Measurements from ENCODE around the gene C8B.

The C8B gene

DNA sequence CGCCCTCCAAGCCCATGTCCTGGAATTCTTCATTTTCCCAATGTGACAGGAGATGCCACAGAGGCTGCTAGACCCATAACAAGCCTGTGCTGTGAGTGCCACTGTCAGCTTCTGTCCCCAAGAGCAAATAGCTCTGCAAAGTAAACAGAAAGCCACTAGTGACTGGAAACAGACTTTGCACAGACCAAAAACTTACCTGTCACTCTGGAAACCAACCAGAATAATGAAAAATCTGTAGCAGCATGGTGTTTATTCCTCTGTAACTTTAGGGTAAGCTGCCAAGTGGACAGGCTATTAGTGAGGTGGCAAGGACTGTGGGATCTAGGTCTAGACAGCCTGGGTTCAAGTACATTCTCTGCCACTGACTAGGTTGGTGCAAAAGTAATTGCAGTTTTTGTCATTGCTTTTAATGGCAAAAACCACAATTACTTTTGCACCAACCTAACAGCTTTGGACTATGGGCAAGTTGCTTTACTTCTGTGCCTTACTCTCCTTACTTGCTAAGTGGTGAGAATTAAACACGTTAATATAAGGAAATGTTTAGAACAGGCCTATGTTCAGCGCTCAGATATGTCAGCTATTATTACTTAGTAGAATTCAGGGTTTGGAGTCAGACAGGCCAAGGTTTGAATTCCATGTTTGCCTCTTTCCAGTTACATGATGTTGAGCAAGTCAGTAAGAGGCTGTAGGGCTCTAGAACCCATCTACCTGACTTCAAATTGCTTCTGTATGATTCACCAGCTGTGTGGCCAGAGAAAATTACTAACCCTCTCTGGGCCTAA lies at the start of gene C8B:
C8B (minus strand) TSS at position 100 of the 782 bp plus-strand sequence; CDS start at position 33, 67 bp downstream.
- peaks cover 0 to 5% (median 0%) of the 10 kb centered on the region in 5 donors for H3K4me1 ChIP-seq (ENCODE audit: control insufficient read depth in 5 of 5, insufficient read depth in 5 of 5, low read length in 5 of 5)
- no peaks in the 10 kb centered on the region for H3K36me3 ChIP-seq (ENCODE audit: control insufficient read depth in 5 of 5, insufficient read depth in 5 of 5, low read length in 5 of 5)
- no peak within 1 kb of the TSS for H3K27ac ChIP-seq (ENCODE audit: low read depth, low read length)
- no peak within 1 kb of the TSS for H3K9ac ChIP-seq (ENCODE audit: low read length in 5 of 5)
- H3K9me3 ChIP-seq (ENCODE audit: control insufficient read depth in 5 of 5, low read length in 5 of 5), result peaks cover 0 to 2% (median 0%) of the 10 kb centered on the region in 5 donors
- no peaks in the 10 kb centered on the region for H3K27me3 ChIP-seq (ENCODE audit: control insufficient read depth in 5 of 5, insufficient read depth in 4 of 5, low read length in 5 of 5)
- no peak within 1 kb of the TSS for H3K4me3 ChIP-seq (ENCODE audit: low read depth in 1 of 5, low read length in 5 of 5)

DNA sequence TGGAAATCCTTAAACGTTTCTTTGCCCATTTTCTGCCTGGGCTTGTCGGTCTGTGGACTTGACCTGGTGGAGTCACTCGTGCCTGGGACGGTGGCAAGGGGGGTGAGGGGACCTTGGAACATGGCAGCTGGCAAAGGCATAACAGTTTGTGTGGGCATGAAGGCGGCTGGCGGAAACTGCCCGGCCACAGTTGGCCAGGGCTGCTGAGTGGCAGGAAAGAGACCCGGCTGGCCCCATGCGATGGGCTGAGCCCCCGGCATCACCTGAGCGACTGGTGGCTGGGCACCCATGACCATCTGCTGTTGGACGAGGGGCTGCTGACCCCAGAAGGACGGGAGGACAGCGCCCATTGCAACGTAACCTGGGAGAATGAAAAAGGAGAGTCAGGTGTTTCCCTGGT lies 49.3 kb upstream of the C8B start:
- Histone ChIP-seq H3K36me3 (ENCODE audit: control insufficient read depth in 5 of 5, insufficient read depth in 5 of 5, low read length in 5 of 5) (no peaks in the 10 kb centered on the region), H3K9me3 (ENCODE audit: control insufficient read depth in 5 of 5, low read length in 5 of 5) (no peaks in the 10 kb centered on the region), H3K27me3 (ENCODE audit: control insufficient read depth in 5 of 5, insufficient read depth in 4 of 5, low read length in 5 of 5) (no peaks in the 10 kb centered on the region), H3K4me3 (ENCODE audit: low read depth in 1 of 5, low read length in 5 of 5) (no peak overlapping the region), H3K27ac (ENCODE audit: low read depth, low read length) (no peak overlapping the region), H3K9ac (ENCODE audit: low read length in 5 of 5) (no peak overlapping the region), H3K4me1 (ENCODE audit: control insufficient read depth in 5 of 5, insufficient read depth in 5 of 5, low read length in 5 of 5) (no peaks in the 10 kb centered on the region)

DNA sequence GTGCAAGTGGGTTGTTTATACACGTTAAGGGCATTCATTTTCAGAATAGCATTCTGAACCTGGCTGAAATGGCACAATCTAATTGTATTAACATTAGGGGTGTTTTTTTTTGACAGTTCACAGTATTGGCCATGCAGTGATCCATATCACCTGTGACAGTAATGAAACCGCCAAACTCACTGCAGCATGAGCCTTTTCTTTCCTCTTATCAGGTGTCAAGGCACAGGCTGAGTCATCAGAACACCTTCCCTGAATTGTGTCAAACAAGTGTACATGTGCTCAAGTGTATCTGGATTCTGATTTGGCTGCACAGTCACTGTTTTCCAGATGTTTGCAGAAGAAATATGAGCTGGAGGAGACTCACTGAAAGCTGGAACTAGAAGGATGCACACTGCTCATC lies 47.7 kb upstream of the C8B start:
- no peaks in the 10 kb centered on the region for H3K36me3 ChIP-seq (ENCODE audit: control insufficient read depth in 5 of 5, insufficient read depth in 5 of 5, low read length in 5 of 5)
- no peaks in the 10 kb centered on the region for H3K4me1 ChIP-seq (ENCODE audit: control insufficient read depth in 5 of 5, insufficient read depth in 5 of 5, low read length in 5 of 5)
- no peak overlapping the region for H3K4me3 ChIP-seq (ENCODE audit: low read depth in 1 of 5, low read length in 5 of 5)

GRCh38 chr1:57012315-57012714 lies 46.5 kb upstream of the C8B start:
- Histone ChIP-seq H3K27ac (ENCODE audit: low read depth, low read length) (no peak overlapping the region), H3K9me3 (ENCODE audit: control insufficient read depth in 5 of 5, low read length in 5 of 5) (no peaks in the 10 kb centered on the region), H3K27me3 (ENCODE audit: control insufficient read depth in 5 of 5, insufficient read depth in 4 of 5, low read length in 5 of 5) (no peaks in the 10 kb centered on the region), H3K4me3 (ENCODE audit: low read depth in 1 of 5, low read length in 5 of 5) (no peak overlapping the region), H3K4me1 (ENCODE audit: control insufficient read depth in 5 of 5, insufficient read depth in 5 of 5, low read length in 5 of 5) (no peaks in the 10 kb centered on the region), H3K9ac (ENCODE audit: low read length in 5 of 5) (no peak overlapping the region), H3K36me3 (ENCODE audit: control insufficient read depth in 5 of 5, insufficient read depth in 5 of 5, low read length in 5 of 5) (no peaks in the 10 kb centered on the region)

More for the DNA sequence above, 47.7 kb upstream of the C8B start:
- no peaks in the 10 kb centered on the region for H3K27me3 ChIP-seq (ENCODE audit: control insufficient read depth in 5 of 5, insufficient read depth in 4 of 5, low read length in 5 of 5)
- H3K9ac ChIP-seq (ENCODE audit: low read length in 5 of 5), result no peak overlapping the region
- no peak overlapping the region for H3K27ac ChIP-seq (ENCODE audit: low read depth, low read length)
- H3K9me3 ChIP-seq (ENCODE audit: control insufficient read depth in 5 of 5, low read length in 5 of 5), result no peaks in the 10 kb centered on the region

- no peaks in the 10 kb centered on the region for H3K4me1 ChIP-seq (ENCODE audit: control insufficient read depth in 5 of 5, insufficient read depth in 5 of 5, low read length in 5 of 5)
- no peaks in the 10 kb centered on the region for H3K9me3 ChIP-seq (ENCODE audit: control insufficient read depth in 5 of 5, low read length in 5 of 5)
- H3K4me3 ChIP-seq (ENCODE audit: low read depth in 1 of 5, low read length in 5 of 5), result no peak overlapping the region
- H3K9ac ChIP-seq (ENCODE audit: low read length in 5 of 5), result no peak overlapping the region
- H3K27ac ChIP-seq (ENCODE audit: low read depth, low read length), result no peak overlapping the region
- H3K36me3 ChIP-seq (ENCODE audit: control insufficient read depth in 5 of 5, insufficient read depth in 5 of 5, low read length in 5 of 5), result no peaks in the 10 kb centered on the region
- H3K27me3 ChIP-seq (ENCODE audit: control insufficient read depth in 5 of 5, insufficient read depth in 4 of 5, low read length in 5 of 5), result no peaks in the 10 kb centered on the region
These were observed 44.7 kb upstream of the C8B start for GRCh38 chr1:57010511-57010910.

GRCh38 chr1:57007948-57008347 lies 42.1 kb upstream of the C8B start:
- no peaks in the 10 kb centered on the region for H3K9me3 ChIP-seq (ENCODE audit: control insufficient read depth in 5 of 5, low read length in 5 of 5)
- no peaks in the 10 kb centered on the region for H3K27me3 ChIP-seq (ENCODE audit: control insufficient read depth in 5 of 5, insufficient read depth in 4 of 5, low read length in 5 of 5)
- no peak overlapping the region for H3K9ac ChIP-seq (ENCODE audit: low read length in 5 of 5)
- H3K36me3 ChIP-seq (ENCODE audit: control insufficient read depth in 5 of 5, insufficient read depth in 5 of 5, low read length in 5 of 5), result no peaks in the 10 kb centered on the region
- H3K27ac ChIP-seq (ENCODE audit: low read depth, low read length), result no peak overlapping the region
- peaks cover 0 to 2% (median 0%) of the 10 kb centered on the region in 5 donors for H3K4me1 ChIP-seq (ENCODE audit: control insufficient read depth in 5 of 5, insufficient read depth in 5 of 5, low read length in 5 of 5)
- no peak overlapping the region for H3K4me3 ChIP-seq (ENCODE audit: low read depth in 1 of 5, low read length in 5 of 5)

- Histone ChIP-seq H3K9ac (ENCODE audit: low read length in 5 of 5) (no peak overlapping the region), H3K36me3 (ENCODE audit: control insufficient read depth in 5 of 5, insufficient read depth in 5 of 5, low read length in 5 of 5) (no peaks in the 10 kb centered on the region), H3K27ac (ENCODE audit: low read depth, low read length) (no peak overlapping the region), H3K4me3 (ENCODE audit: low read depth in 1 of 5, low read length in 5 of 5) (no peak overlapping the region), H3K9me3 (ENCODE audit: control insufficient read depth in 5 of 5, low read length in 5 of 5) (no peaks in the 10 kb centered on the region), H3K27me3 (ENCODE audit: control insufficient read depth in 5 of 5, insufficient read depth in 4 of 5, low read length in 5 of 5) (no peaks in the 10 kb centered on the region), H3K4me1 (ENCODE audit: control insufficient read depth in 5 of 5, insufficient read depth in 5 of 5, low read length in 5 of 5) (peaks cover 0 to 2% (median 0%) of the 10 kb centered on the region in 5 donors)
These were observed 41.7 kb upstream of the C8B start for GRCh38 chr1:57007472-57007871.

- no peak overlapping the region for H3K27ac ChIP-seq (ENCODE audit: low read depth, low read length)
- no peak overlapping the region for H3K4me3 ChIP-seq (ENCODE audit: low read depth in 1 of 5, low read length in 5 of 5)
- H3K9ac ChIP-seq (ENCODE audit: low read length in 5 of 5), result no peak overlapping the region
- H3K27me3 ChIP-seq (ENCODE audit: control insufficient read depth in 5 of 5, insufficient read depth in 4 of 5, low read length in 5 of 5), result no peaks in the 10 kb centered on the region
- H3K9me3 ChIP-seq (ENCODE audit: control insufficient read depth in 5 of 5, low read length in 5 of 5), result no peaks in the 10 kb centered on the region
- peaks cover 0 to 2% (median 0%) of the 10 kb centered on the region in 5 donors for H3K4me1 ChIP-seq (ENCODE audit: control insufficient read depth in 5 of 5, insufficient read depth in 5 of 5, low read length in 5 of 5)
- H3K36me3 ChIP-seq (ENCODE audit: control insufficient read depth in 5 of 5, insufficient read depth in 5 of 5, low read length in 5 of 5), result no peaks in the 10 kb centered on the region
These were observed 37.8 kb upstream of the C8B start for GRCh38 chr1:57003398-57004139.

GRCh38 chr1:56995414-56996100 lies 29.7 kb upstream of the C8B start:
- no peak overlapping the region for H3K9ac ChIP-seq (ENCODE audit: low read length in 5 of 5)
- no peak overlapping the region for H3K27ac ChIP-seq (ENCODE audit: low read depth, low read length)
- H3K9me3 ChIP-seq (ENCODE audit: control insufficient read depth in 5 of 5, low read length in 5 of 5), result no peaks in the 10 kb centered on the region
- no peaks in the 10 kb centered on the region for H3K36me3 ChIP-seq (ENCODE audit: control insufficient read depth in 5 of 5, insufficient read depth in 5 of 5, low read length in 5 of 5)
- no peaks in the 10 kb centered on the region for H3K4me1 ChIP-seq (ENCODE audit: control insufficient read depth in 5 of 5, insufficient read depth in 5 of 5, low read length in 5 of 5)
- H3K27me3 ChIP-seq (ENCODE audit: control insufficient read depth in 5 of 5, insufficient read depth in 4 of 5, low read length in 5 of 5), result no peaks in the 10 kb centered on the region
- no peak overlapping the region for H3K4me3 ChIP-seq (ENCODE audit: low read depth in 1 of 5, low read length in 5 of 5)

GRCh38 chr1:56993475-56993874 lies 27.7 kb upstream of the C8B start:
- Histone ChIP-seq H3K9ac (ENCODE audit: low read length in 5 of 5) (no peak overlapping the region), H3K27me3 (ENCODE audit: control insufficient read depth in 5 of 5, insufficient read depth in 4 of 5, low read length in 5 of 5) (no peaks in the 10 kb centered on the region), H3K27ac (ENCODE audit: low read depth, low read length) (no peak overlapping the region), H3K36me3 (ENCODE audit: control insufficient read depth in 5 of 5, insufficient read depth in 5 of 5, low read length in 5 of 5) (no peaks in the 10 kb centered on the region), H3K4me3 (ENCODE audit: low read depth in 1 of 5, low read length in 5 of 5) (no peak overlapping the region), H3K9me3 (ENCODE audit: control insufficient read depth in 5 of 5, low read length in 5 of 5) (no peaks in the 10 kb centered on the region), H3K4me1 (ENCODE audit: control insufficient read depth in 5 of 5, insufficient read depth in 5 of 5, low read length in 5 of 5) (no peaks in the 10 kb centered on the region)
